Esophagus muscularis mucosa (tissue), 4 donors: Measurements from ENCODE around the gene LRP3.

Source experiments
- CTCF ChIP-seq, 3 experiments: fragments of 200-600 bp in 2 of 3; fragments of 450-650 bp in 1 of 3; sonication (generic) in 2 of 3; IDR thresholded peaks; one replicate each; pipeline ENCODE4 v1.5.1; 2017 to 2019; ENCODE audit warnings: antibody characterized with exemption in 3 of 3, mild to moderate bottlenecking in 2 of 3, moderate library complexity in 1 of 3
- EP300 ChIP-seq: sonication (generic); formaldehyde crosslinking; IDR thresholded peaks from one replicate; pipeline ENCODE4 v1.6.1; 2017; ENCODE audit warnings: antibody characterized with exemption
- POLR2A ChIP-seq: fragments of 450-650 bp; IDR thresholded peaks from one replicate; pipeline ENCODE4 v1.6.1; 2017; ENCODE audit warnings: antibody characterized with exemption, moderate library complexity, mild to moderate bottlenecking, low read depth
- POLR2AphosphoS5 ChIP-seq, 2 donors: sonication (generic); formaldehyde crosslinking; IDR thresholded peaks; one replicate each; pipeline ENCODE4 v1.6.1; 2017; ENCODE audit warnings: antibody characterized with exemption in 2 of 2

- TF ChIP-seq EP300 (no peak), CTCF (IDR thresholded peaks at IDR 0.05) (peak; percentile 83 to 94 (median 85)), POLR2A (no peak), POLR2AphosphoS5 (IDR thresholded peaks at IDR 0.05) (peak in 1 of 2 donors; percentile 10)
These were observed 41.3 kb downstream of the LRP3 start for GRCh38 chr19:33235269-33235995.
